Gastroesophageal sphincter (tissue), 2 donors: ENCODE data around the gene TBC1D8.

Experiments
- POLR2A ChIP-seq, 2 donors: fragments of 450-650 bp; IDR thresholded peaks; one replicate each; pipeline ENCODE4 v1.6.1; 2017; ENCODE audit warnings: antibody characterized with exemption in 2 of 2, mild to moderate bottlenecking in 2 of 2, moderate library complexity in 1 of 2
- POLR2AphosphoS5 ChIP-seq: sonication (generic); formaldehyde crosslinking; IDR thresholded peaks from one replicate; pipeline ENCODE4 v1.6.1; 2017; ENCODE audit warnings: antibody characterized with exemption

GRCh38 chr2:101175991-101176390 lies 24.8 kb upstream of the TBC1D8 start:
- TF ChIP-seq POLR2A (IDR thresholded peaks at IDR 0.05): no peak
- TF ChIP-seq POLR2AphosphoS5: no peak
